Measurements from ENCODE around the gene POU2F1.

DNA sequence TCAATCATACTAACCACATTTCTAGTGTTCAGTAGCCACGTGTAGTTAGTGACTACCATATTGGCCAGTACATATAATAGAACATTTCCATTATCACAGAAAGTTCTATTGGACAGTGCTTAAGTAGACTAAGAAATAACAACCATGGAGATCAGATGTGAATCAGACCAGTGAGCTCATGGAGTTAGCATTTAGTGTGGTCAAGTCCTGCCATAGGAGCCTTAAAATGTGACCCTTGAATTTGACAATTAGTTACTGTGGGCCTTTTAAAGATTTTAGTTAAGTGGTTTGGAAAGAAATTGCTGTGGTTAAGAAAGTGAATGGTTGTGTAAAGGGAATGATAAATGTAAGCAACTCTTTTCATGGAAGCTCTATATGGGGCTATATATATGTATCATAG, 123.4 kb downstream of the POU2F1 start:
- TF ChIP-seq, protein P1, sequence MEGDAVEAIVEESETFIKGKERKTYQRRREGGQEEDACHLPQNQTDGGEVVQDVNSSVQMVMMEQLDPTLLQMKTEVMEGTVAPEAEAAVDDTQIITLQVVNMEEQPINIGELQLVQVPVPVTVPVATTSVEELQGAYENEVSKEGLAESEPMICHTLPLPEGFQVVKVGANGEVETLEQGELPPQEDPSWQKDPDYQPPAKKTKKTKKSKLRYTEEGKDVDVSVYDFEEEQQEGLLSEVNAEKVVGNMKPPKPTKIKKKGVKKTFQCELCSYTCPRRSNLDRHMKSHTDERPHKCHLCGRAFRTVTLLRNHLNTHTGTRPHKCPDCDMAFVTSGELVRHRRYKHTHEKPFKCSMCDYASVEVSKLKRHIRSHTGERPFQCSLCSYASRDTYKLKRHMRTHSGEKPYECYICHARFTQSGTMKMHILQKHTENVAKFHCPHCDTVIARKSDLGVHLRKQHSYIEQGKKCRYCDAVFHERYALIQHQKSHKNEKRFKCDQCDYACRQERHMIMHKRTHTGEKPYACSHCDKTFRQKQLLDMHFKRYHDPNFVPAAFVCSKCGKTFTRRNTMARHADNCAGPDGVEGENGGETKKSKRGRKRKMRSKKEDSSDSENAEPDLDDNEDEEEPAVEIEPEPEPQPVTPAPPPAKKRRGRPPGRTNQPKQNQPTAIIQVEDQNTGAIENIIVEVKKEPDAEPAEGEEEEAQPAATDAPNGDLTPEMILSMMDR (IDR thresholded peaks at IDR 0.05) = no peak
- no peak for TF ChIP-seq POLR2A (IDR thresholded peaks at IDR 0.05)

Data from Peyer's patch (tissue), 4 donors.